ENCODE results near the gene KRTAP9-9. TPM values are rescaled to one million over a fixed set of nuclear protein-coding genes. Genes with fewer than 3 reads are reported as not detected.
"Not testable (repeated sequence)": the region's sequence is repeated elsewhere in the genome, so short reads cannot be mapped to it uniquely, and the experiment has no call there.

KRTAP9-9 gene
- total RNA-seq, 1 donor = not detected

- no peak overlapping the region for H3K4me3 ChIP-seq (ENCODE audit: low read depth, low read length)
- TF ChIP-seq CTCF (IDR thresholded peaks at IDR 0.05; ENCODE audit: insufficient read depth, low read depth, low read length) = no peak
- no peak for DNase-seq (ENCODE audit: low read depth)
Observed at GRCh38 chr17:41271858-41272257, 16.7 kb downstream of the KRTAP9-9 start.

- not testable (repeated sequence) for H3K4me3 ChIP-seq (ENCODE audit: low read depth, low read length); DNase-seq (ENCODE audit: low read depth)
Observed at GRCh38 chr17:41275648-41276190, 20.5 kb downstream of the KRTAP9-9 start, which contains the start of gene KRTAP9-7. Gene KRTAP9-7 (plus strand): TSS chr17:41275698. CDS start chr17:41275698, 0 bp downstream.

DNA sequence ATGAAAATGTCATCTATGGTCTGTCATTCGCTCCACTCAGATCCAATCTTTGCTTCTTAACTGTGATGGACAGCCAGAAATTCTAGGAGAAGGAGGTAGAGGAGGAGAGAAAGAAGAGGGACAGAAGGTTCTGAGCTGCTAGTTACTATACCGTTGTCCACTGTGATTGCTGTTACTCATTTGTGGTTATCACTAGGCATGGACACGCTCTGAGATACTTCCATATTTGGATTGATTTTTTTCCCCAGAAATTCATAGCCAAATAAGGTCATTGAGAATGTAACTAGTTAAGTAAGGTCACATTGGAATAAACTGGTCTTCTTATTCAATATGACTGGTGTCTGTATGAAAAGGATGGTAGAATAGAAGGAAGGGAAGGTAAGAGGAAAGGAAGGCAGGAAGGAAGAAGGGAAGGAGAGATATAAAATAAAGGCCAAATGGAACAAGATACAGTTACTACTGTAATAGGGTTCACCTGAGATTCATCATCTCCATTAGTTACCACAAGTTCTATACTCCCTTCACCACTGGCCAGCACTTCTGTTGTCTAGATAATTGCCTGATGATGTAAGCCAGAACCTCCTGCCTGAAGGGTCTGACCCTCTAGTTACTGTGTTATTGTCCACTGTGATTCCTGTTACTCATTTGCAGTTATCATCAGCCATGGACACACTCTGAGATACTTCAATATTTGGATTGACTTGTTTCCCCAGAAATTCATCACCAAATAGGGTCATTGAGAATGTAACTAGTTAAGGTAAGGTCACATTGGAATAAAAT is 23.2 kb downstream of the KRTAP9-9 start:
- H3K4me3 ChIP-seq (ENCODE audit: low read depth, low read length) = no peak overlapping the region
- no peak for TF ChIP-seq CTCF (IDR thresholded peaks at IDR 0.05; ENCODE audit: insufficient read depth, low read depth, low read length)
- DNase-seq (ENCODE audit: low read depth) = no peak

- no peak for TF ChIP-seq CTCF (IDR thresholded peaks at IDR 0.05; ENCODE audit: insufficient read depth, low read depth, low read length)
- H3K4me3 ChIP-seq (ENCODE audit: low read depth, low read length) = no peak overlapping the region
- peak; percentile 48 for DNase-seq (ENCODE audit: low read depth)
Observed at GRCh38 chr17:41284043-41284442, 28.9 kb downstream of the KRTAP9-9 start.

GRCh38 chr17:41284546-41284945 is 29.4 kb downstream of the KRTAP9-9 start:
- DNase-seq (ENCODE audit: low read depth) = peak; percentile 3
- H3K4me3 ChIP-seq (ENCODE audit: low read depth, low read length) = no peak overlapping the region

GRCh38 chr17:41287050-41287449 is 31.9 kb downstream of the KRTAP9-9 start:
- H3K4me3 ChIP-seq (ENCODE audit: low read depth, low read length) = no peak overlapping the region
- no peak for TF ChIP-seq CTCF (IDR thresholded peaks at IDR 0.05; ENCODE audit: insufficient read depth, low read depth, low read length)
- peak; percentile 8 for DNase-seq (ENCODE audit: low read depth)

More at GRCh38 chr17:41284546-41284945, 29.4 kb downstream of the KRTAP9-9 start:
- TF ChIP-seq CTCF (IDR thresholded peaks at IDR 0.05; ENCODE audit: insufficient read depth, low read depth, low read length) = no peak

- H3K4me3 ChIP-seq (ENCODE audit: low read depth, low read length) = no peak overlapping the region
- no peak for DNase-seq (ENCODE audit: low read depth)
- no peak for TF ChIP-seq CTCF (IDR thresholded peaks at IDR 0.05; ENCODE audit: insufficient read depth, low read depth, low read length)
Observed at GRCh38 chr17:41294016-41294415, 38.8 kb downstream of the KRTAP9-9 start.

Data from fibroblast of villous mesenchyme (primary cell).